ENCODE results near the gene RARA. TPM values are rescaled to one million over a fixed set of nuclear protein-coding genes. Genes with fewer than 3 reads are reported as not detected.
A peak's percentile ranks its signal among the peaks of the same experiment; 100 is the strongest.

The RARA gene
- total RNA-seq, 1 donor from 2014 or later, result 57.2 TPM

- H3K4me3 ChIP-seq (ENCODE audit: low read depth, low read length), result no peak overlapping the region
- H3K36me3 ChIP-seq (ENCODE audit: control insufficient read depth, insufficient read depth, low read length), result no peaks in the 10 kb centered on the region
- TF ChIP-seq, protein P1, sequence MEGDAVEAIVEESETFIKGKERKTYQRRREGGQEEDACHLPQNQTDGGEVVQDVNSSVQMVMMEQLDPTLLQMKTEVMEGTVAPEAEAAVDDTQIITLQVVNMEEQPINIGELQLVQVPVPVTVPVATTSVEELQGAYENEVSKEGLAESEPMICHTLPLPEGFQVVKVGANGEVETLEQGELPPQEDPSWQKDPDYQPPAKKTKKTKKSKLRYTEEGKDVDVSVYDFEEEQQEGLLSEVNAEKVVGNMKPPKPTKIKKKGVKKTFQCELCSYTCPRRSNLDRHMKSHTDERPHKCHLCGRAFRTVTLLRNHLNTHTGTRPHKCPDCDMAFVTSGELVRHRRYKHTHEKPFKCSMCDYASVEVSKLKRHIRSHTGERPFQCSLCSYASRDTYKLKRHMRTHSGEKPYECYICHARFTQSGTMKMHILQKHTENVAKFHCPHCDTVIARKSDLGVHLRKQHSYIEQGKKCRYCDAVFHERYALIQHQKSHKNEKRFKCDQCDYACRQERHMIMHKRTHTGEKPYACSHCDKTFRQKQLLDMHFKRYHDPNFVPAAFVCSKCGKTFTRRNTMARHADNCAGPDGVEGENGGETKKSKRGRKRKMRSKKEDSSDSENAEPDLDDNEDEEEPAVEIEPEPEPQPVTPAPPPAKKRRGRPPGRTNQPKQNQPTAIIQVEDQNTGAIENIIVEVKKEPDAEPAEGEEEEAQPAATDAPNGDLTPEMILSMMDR (IDR thresholded peaks at IDR 0.05; ENCODE audit: insufficient read depth, low read length, poor library complexity, severe bottlenecking), result no peak
- no peaks in the 10 kb centered on the region for H3K27me3 ChIP-seq (ENCODE audit: control insufficient read depth, insufficient read depth, low read length)
- no peak for DNase-seq (ENCODE audit: low read depth)
These were observed 3.3 kb downstream of the RARA start for GRCh38 chr17:40312131-40312731.

- Histone ChIP-seq H3K36me3 (ENCODE audit: control insufficient read depth, insufficient read depth, low read length) (no peaks in the 10 kb centered on the region), H3K27me3 (ENCODE audit: control insufficient read depth, insufficient read depth, low read length) (no peaks in the 10 kb centered on the region), H3K4me3 (ENCODE audit: low read depth, low read length) (no peak overlapping the region)
- TF ChIP-seq, protein P1 (IDR thresholded peaks at IDR 0.05; ENCODE audit: insufficient read depth, low read length, poor library complexity, severe bottlenecking), result no peak
- no peak for DNase-seq (ENCODE audit: low read depth)
These were observed 4.1 kb downstream of the RARA start for GRCh38 chr17:40312893-40313667.

- no peaks in the 10 kb centered on the region for H3K27me3 ChIP-seq (ENCODE audit: control insufficient read depth, insufficient read depth, low read length)
- H3K36me3 ChIP-seq (ENCODE audit: control insufficient read depth, insufficient read depth, low read length), result no peaks in the 10 kb centered on the region
- DNase-seq (ENCODE audit: low read depth), result no peak
- TF ChIP-seq, protein P1 (IDR thresholded peaks at IDR 0.05; ENCODE audit: insufficient read depth, low read length, poor library complexity, severe bottlenecking), result no peak
- no peak overlapping the region for H3K4me3 ChIP-seq (ENCODE audit: low read depth, low read length)
These were observed 4.9 kb downstream of the RARA start for GRCh38 chr17:40313668-40314583.

DNA sequence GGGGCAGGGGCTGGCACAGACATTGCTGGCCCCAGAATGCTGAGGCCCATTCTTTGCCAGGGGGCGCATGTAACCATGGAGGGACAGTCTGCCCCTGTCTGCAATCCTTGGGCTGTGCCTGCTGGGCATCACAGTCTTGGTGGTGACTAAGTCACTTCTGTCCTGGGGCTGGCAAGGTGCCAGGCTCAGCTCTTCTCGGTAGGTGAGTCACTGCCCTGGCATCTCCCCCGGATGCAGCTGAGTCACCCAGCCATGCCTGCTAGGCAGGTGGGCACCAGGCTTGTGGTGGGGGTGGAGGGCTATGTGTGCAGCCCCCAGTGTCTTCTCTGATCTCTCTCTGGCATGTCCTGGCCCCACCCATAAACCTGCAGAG lies 5.6 kb downstream of the RARA start:
- TF ChIP-seq, protein P1 (IDR thresholded peaks at IDR 0.05; ENCODE audit: insufficient read depth, low read length, poor library complexity, severe bottlenecking), result peak; percentile 27
- DNase-seq (ENCODE audit: low read depth), result peak; percentile 93
- no peak overlapping the region for H3K4me3 ChIP-seq (ENCODE audit: low read depth, low read length)

DNA sequence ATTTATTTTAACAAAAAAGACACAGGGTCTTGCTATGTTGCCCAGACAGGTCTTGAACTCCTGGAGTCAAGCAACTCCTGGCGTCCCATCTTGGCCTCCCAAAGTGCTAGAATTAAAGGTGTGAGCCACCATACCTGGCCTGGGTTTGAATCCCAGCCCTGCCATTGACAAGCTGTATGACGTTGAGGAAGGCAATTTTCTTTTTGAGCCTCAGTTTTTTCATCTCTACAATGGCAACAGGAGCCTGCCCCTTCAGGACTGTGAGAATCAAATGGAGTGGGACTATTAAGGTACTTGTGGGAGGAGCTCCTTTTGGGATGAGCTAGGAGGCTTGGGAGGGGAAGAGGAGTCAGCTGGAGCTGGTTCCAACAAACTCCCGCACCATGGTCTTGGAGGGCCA lies 6.2 kb downstream of the RARA start:
- no peaks in the 10 kb centered on the region for H3K27me3 ChIP-seq (ENCODE audit: control insufficient read depth, insufficient read depth, low read length)
- no peak overlapping the region for H3K4me3 ChIP-seq (ENCODE audit: low read depth, low read length)
- DNase-seq (ENCODE audit: low read depth), result no peak
- no peaks in the 10 kb centered on the region for H3K36me3 ChIP-seq (ENCODE audit: control insufficient read depth, insufficient read depth, low read length)
- TF ChIP-seq, protein P1 (IDR thresholded peaks at IDR 0.05; ENCODE audit: insufficient read depth, low read length, poor library complexity, severe bottlenecking), result no peak

More for the DNA sequence above, 5.6 kb downstream of the RARA start:
- no peaks in the 10 kb centered on the region for H3K27me3 ChIP-seq (ENCODE audit: control insufficient read depth, insufficient read depth, low read length)
- no peaks in the 10 kb centered on the region for H3K36me3 ChIP-seq (ENCODE audit: control insufficient read depth, insufficient read depth, low read length)
